ENCODE data around the gene VPS18. TPM values are rescaled to one million over a fixed set of nuclear protein-coding genes. Genes with fewer than 3 reads are reported as not detected.
A peak's percentile ranks its signal among the peaks of the same experiment; 100 is the strongest.

VPS18 gene
- total RNA-seq, 1 donor from 2014 or later: 36.7 TPM

DNA sequence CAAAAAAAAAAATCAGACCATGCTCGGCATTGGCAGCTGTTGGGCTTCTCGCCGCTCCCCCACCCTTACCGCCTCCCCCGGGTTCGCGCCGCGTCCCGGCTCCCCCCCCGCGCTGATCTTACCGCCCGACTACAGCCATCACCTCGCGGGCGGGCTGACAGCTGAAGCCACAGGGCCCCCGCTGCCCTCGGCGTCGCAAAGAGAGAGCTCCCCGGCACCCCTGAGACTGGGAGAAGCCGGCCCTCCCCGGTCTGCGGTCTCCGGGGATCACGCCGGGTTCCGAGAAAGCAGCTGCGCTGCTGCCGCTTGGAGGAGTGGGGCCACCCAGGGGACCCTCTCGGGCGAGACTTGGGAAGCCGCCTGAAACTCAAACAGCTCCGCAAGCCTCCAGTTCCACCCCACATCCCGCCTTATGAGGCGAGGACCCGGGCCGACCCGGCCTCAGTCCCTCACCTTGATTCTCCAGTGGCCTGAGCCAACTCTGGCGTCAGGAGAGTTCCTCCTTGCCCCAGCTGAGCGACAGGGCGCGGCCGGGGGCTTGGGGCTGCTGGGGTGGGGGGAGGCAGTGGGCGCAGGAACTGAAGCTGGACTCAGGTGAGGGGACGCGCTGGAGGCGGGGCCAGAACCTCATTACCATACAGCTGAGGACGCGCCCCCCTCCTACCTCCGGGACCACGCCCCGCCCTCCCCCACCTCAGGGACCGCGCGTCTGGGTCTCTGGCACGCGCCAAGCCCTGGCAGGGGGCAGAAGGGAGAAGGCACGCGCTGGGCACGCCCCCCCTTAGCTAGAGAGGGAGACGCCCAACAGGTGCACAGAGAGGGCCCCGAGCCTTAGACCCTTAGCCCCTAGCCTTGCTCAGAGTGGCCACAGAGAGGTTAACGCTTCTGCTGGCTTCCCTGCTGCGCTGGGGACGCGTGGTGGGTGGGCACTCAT lies 33.9 kb downstream of the VPS18 start:
- TF ChIP-seq, protein P1, sequence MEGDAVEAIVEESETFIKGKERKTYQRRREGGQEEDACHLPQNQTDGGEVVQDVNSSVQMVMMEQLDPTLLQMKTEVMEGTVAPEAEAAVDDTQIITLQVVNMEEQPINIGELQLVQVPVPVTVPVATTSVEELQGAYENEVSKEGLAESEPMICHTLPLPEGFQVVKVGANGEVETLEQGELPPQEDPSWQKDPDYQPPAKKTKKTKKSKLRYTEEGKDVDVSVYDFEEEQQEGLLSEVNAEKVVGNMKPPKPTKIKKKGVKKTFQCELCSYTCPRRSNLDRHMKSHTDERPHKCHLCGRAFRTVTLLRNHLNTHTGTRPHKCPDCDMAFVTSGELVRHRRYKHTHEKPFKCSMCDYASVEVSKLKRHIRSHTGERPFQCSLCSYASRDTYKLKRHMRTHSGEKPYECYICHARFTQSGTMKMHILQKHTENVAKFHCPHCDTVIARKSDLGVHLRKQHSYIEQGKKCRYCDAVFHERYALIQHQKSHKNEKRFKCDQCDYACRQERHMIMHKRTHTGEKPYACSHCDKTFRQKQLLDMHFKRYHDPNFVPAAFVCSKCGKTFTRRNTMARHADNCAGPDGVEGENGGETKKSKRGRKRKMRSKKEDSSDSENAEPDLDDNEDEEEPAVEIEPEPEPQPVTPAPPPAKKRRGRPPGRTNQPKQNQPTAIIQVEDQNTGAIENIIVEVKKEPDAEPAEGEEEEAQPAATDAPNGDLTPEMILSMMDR (IDR thresholded peaks at IDR 0.05): no peak
- Mint-ChIP-seq H3K4me3 (ENCODE audit: unreplicated experiment) (peak overlapping the region; percentile 76), H3K9me3 (ENCODE audit: unreplicated experiment) (no peaks in the 10 kb centered on the region), H3K36me3 (ENCODE audit: unreplicated experiment) (no peaks in the 10 kb centered on the region), H3K4me1 (ENCODE audit: unreplicated experiment) (peaks cover 36% of the 10 kb centered on the region), H3K27ac (ENCODE audit: unreplicated experiment) (no peak overlapping the region), H3K27me3 (ENCODE audit: unreplicated experiment) (peaks cover 60% of the 10 kb centered on the region)
- DNase-seq (ENCODE audit: extremely low spot score, unreplicated experiment): no peak

DNA sequence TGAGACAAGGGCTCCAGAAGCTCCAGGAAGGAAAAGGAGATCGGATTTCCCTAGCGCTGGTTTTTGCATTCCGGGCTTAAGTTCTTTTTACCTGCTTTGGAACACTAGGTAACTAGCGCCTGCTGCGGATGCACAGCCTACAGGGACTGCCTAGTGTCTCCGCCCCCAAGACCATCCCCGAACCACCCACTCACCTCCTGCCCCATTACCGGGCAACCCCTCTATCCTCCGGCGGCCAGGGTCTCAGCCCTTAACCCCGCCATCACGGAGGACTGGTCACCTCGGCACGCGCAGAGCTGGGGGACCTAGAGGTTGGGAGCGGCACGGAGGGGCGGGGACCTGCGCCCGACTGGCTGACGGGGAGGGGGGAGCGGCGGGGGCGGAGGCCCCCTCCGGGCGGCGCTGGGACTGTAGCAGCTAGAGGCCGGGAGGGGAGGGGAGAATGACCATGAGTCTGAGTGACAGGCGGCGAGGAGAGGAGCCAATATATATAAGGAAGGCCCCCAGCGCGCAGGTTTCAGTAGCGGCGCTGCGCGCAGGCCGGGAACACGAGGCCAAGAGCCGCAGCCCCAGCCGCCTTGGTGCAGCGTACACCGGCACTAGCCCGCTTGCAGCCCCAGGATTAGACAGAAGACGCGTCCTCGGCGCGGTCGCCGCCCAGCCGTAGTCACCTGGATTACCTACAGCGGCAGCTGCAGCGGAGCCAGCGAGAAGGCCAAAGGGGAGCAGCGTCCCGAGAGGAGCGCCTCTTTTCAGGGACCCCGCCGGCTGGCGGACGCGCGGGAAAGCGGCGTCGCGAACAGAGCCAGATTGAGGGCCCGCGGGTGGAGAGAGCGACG lies 34.8 kb downstream of the VPS18 start, which contains the start of gene DLL4:
Gene DLL4 (plus strand): TSS at position 520 of the 839 bp plus-strand sequence. CDS start 329 bp downstream, outside the sequence.
- DNase-seq (ENCODE audit: extremely low spot score, unreplicated experiment): no peak
- Mint-ChIP-seq H3K4me1 (ENCODE audit: unreplicated experiment) (peaks cover 36% of the 10 kb centered on the region), H3K27me3 (ENCODE audit: unreplicated experiment) (peaks cover 63% of the 10 kb centered on the region), H3K4me3 (ENCODE audit: unreplicated experiment) (peak within 1 kb of the TSS; percentile 76), H3K27ac (ENCODE audit: unreplicated experiment) (no peak within 1 kb of the TSS), H3K36me3 (ENCODE audit: unreplicated experiment) (no peaks in the 10 kb centered on the region), H3K9me3 (ENCODE audit: unreplicated experiment) (no peaks in the 10 kb centered on the region)
- TF ChIP-seq, protein P1 (IDR thresholded peaks at IDR 0.05): no peak

DNA sequence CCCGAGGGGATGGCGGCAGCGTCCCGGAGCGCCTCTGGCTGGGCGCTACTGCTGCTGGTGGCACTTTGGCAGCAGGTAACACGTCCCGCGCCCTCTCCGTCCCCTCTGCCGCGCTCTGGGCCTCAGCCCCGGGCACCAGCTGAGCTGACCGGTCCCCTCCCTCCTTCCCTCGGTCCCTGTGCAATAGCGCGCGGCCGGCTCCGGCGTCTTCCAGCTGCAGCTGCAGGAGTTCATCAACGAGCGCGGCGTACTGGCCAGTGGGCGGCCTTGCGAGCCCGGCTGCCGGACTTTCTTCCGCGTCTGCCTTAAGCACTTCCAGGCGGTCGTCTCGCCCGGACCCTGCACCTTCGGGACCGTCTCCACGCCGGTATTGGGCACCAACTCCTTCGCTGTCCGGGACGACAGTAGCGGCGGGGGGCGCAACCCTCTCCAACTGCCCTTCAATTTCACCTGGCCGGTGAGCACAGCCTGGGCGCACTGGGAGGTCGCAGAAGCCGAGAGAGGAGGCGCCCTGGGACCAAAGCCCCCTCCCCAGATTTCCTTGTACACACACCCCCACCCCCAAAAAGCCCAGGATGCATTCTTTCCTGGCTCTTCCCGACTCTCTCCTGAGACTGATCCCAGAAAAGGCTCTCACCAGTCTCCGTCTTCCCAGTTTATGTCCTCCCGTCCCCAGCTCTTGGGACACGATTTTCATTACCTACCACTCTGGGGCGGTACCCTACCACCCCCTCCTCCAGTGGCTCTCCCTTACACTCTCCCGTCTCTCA lies 35.6 kb downstream of the VPS18 start:
- Mint-ChIP-seq H3K27ac (ENCODE audit: unreplicated experiment) (no peak overlapping the region), H3K4me3 (ENCODE audit: unreplicated experiment) (peak overlapping the region; percentile 76), H3K4me1 (ENCODE audit: unreplicated experiment) (peaks cover 36% of the 10 kb centered on the region), H3K27me3 (ENCODE audit: unreplicated experiment) (peaks cover 57% of the 10 kb centered on the region), H3K9me3 (ENCODE audit: unreplicated experiment) (no peaks in the 10 kb centered on the region), H3K36me3 (ENCODE audit: unreplicated experiment) (no peaks in the 10 kb centered on the region)
- TF ChIP-seq, protein P1 (IDR thresholded peaks at IDR 0.05): no peak
- no peak for DNase-seq (ENCODE audit: extremely low spot score, unreplicated experiment)

DNA sequence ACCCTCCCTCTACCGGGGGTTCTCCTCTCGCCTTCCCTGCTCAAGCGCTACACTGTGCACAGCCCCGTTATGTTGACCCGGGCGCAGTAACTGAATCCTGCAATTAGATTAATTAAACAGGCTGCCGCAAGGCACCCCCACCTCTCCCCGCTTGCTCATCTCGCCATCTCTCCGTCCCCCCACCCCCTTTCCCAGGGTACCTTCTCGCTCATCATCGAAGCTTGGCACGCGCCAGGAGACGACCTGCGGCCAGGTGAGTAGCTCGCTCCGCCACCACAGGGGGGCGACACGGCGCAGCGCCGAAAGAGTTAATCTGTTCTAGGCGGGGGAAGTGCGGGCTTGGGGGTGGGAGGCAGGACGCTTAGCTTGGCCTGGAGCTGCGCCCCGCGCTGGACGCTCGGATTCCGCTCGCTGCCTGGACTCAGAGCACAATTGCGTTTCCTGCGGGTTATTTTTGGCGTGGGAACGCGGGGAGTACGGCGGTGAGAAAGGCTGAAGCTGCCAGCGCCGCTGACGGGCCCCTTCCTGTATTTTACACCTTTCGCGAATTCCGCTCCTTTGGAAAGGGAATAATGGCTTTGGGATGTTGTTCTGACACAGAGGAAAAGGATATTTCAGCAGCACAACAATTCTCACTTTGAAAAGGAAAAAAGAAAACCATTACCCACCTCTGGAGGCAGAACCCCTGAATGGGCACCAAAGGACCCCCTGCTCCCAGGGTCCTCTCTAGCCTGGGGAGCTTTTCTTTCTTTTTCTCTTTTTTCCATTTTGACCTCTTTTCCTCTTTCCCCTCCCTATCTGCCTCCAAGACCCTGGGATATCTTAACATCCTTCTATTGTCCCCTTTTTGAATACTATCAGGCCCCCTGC lies 36.4 kb downstream of the VPS18 start:
- TF ChIP-seq, protein P1 (IDR thresholded peaks at IDR 0.05): peak; percentile 46
- Mint-ChIP-seq H3K27ac (ENCODE audit: unreplicated experiment) (no peak overlapping the region), H3K36me3 (ENCODE audit: unreplicated experiment) (no peaks in the 10 kb centered on the region), H3K9me3 (ENCODE audit: unreplicated experiment) (no peaks in the 10 kb centered on the region), H3K4me1 (ENCODE audit: unreplicated experiment) (peaks cover 36% of the 10 kb centered on the region), H3K27me3 (ENCODE audit: unreplicated experiment) (peaks cover 50% of the 10 kb centered on the region), H3K4me3 (ENCODE audit: unreplicated experiment) (peak overlapping the region; percentile 76)
- no peak for DNase-seq (ENCODE audit: extremely low spot score, unreplicated experiment)

Data from osteocyte (in vitro differentiated cells).